Right lobe of liver (tissue), 4 donors: ENCODE measurements around the gene EEF2K.

Source experiments
- POLR2A ChIP-seq: fragments of 450-650 bp; IDR thresholded peaks from one replicate; pipeline ENCODE4 v1.6.1; 2017; ENCODE audit warnings: antibody characterized with exemption, mild to moderate bottlenecking
- TF ChIP-seq, protein P1 (sequence below), 4 donors: fragments of 200-600 bp in 3 of 4; fragments of 450-650 bp in 1 of 4; IDR thresholded peaks; one replicate each; pipeline versions ENCODE4 v1.5.1 to v1.8.0; 2016 to 2022; ENCODE audit warnings: antibody characterized with exemption in 4 of 4, mild to moderate bottlenecking in 2 of 4
- donor health status: DM: no; HTN: no; CAD: no.
- donor health status: DM: no; HTN: no; CAD: no.
- donor health status: DM: no; HTN: yes; CAD: no.

GRCh38 chr16:22190776-22191531 is 15.1 kb upstream of the EEF2K start:
- TF ChIP-seq, protein P1, sequence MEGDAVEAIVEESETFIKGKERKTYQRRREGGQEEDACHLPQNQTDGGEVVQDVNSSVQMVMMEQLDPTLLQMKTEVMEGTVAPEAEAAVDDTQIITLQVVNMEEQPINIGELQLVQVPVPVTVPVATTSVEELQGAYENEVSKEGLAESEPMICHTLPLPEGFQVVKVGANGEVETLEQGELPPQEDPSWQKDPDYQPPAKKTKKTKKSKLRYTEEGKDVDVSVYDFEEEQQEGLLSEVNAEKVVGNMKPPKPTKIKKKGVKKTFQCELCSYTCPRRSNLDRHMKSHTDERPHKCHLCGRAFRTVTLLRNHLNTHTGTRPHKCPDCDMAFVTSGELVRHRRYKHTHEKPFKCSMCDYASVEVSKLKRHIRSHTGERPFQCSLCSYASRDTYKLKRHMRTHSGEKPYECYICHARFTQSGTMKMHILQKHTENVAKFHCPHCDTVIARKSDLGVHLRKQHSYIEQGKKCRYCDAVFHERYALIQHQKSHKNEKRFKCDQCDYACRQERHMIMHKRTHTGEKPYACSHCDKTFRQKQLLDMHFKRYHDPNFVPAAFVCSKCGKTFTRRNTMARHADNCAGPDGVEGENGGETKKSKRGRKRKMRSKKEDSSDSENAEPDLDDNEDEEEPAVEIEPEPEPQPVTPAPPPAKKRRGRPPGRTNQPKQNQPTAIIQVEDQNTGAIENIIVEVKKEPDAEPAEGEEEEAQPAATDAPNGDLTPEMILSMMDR (IDR thresholded peaks at IDR 0.05) = no peak
- peak; percentile 95 for TF ChIP-seq POLR2A
